HG02943 (cell line): ENCODE measurements around the gene STK32C.

Experiments used
- ATAC-seq: cut with Tn5 transposase; IDR thresholded peaks from one replicate; pipeline ENCODE4 v1.9.1; 2021; ENCODE audit warnings: mild to moderate bottlenecking, low read depth, moderate library complexity; ENCODE audit not compliant: unreplicated experiment

STK32C gene

GRCh38 chr10:132174237-132174636 is 133.5 kb downstream of the STK32C start:
- no peak for ATAC-seq

- ATAC-seq = no peak
Observed at GRCh38 chr10:132173185-132173584, 134.6 kb downstream of the STK32C start.

- no peak for ATAC-seq
Observed at GRCh38 chr10:132172091-132173066, 135.4 kb downstream of the STK32C start.

GRCh38 chr10:132170561-132171361 is 137.0 kb downstream of the STK32C start:
- ATAC-seq = no peak

- ATAC-seq = no peak
Observed at GRCh38 chr10:132169766-132170560, 137.8 kb downstream of the STK32C start.

GRCh38 chr10:132169031-132169765 is 138.6 kb downstream of the STK32C start:
- no peak for ATAC-seq

- ATAC-seq = no peak
Observed at GRCh38 chr10:132168571-132169030, 139.1 kb downstream of the STK32C start.

- ATAC-seq = no peak
Observed at GRCh38 chr10:132167976-132168375, 139.8 kb downstream of the STK32C start.

GRCh38 chr10:132167041-132167674 is 140.6 kb downstream of the STK32C start:
- ATAC-seq = no peak

GRCh38 chr10:132166216-132166950 is 141.4 kb downstream of the STK32C start:
- ATAC-seq = no peak

GRCh38 chr10:132165416-132165980 is 142.3 kb downstream of the STK32C start:
- ATAC-seq = no peak

GRCh38 chr10:132164761-132165278 is 142.9 kb downstream of the STK32C start:
- no peak for ATAC-seq

GRCh38 chr10:132163826-132164515 is 143.8 kb downstream of the STK32C start:
- no peak for ATAC-seq

- ATAC-seq = no peak
Observed at GRCh38 chr10:132163278-132163765, 144.4 kb downstream of the STK32C start.

- ATAC-seq = no peak
Observed at GRCh38 chr10:132162590-132163277, 145.0 kb downstream of the STK32C start.

- no peak for ATAC-seq
Observed at GRCh38 chr10:132162021-132162531, 145.7 kb downstream of the STK32C start.
